Keratinocyte (primary cell): ENCODE data around the gene MICALL2.

Experiments used
- CTCF ChIP-seq, 3 experiments: IDR thresholded peaks in 1 of 3; conservative IDR thresholded peaks in 1 of 3; optimal IDR thresholded peaks in 1 of 3; 2 replicates in 2 of 3; 3 replicates in 1 of 3; pipeline versions ENCODE3 to v1.5.1; 2011; ENCODE audit warnings: low read length in 3 of 3, mild to moderate bottlenecking in 3 of 3, moderate library complexity in 2 of 3, control low read depth in 1 of 3, inconsistent platforms in 1 of 3; ENCODE audit not compliant: insufficient read depth in 2 of 3; ENCODE audit errors: extremely low read depth in 1 of 3
- EZH2 ChIP-seq: IDR thresholded peaks from one replicate; pipeline ENCODE4 v1.6.1; 2012; ENCODE audit warnings: inconsistent platforms, mild to moderate bottlenecking, low read length, moderate library complexity

- TF ChIP-seq CTCF (optimal IDR thresholded peaks at IDR 0.05 in 1 of 3, IDR thresholded peaks at IDR 0.05 in 1 of 3, conservative IDR thresholded peaks at IDR 0.05 in 1 of 3; ENCODE audit: extremely low read depth in 1 of 3, insufficient read depth in 2 of 3, low read length in 3 of 3) (no peak), EZH2 (no peak)
Observed at GRCh38 chr7:1489336-1489735, 30.1 kb upstream of the MICALL2 start.
